ENCODE data around the gene SELENOP.

DNA sequence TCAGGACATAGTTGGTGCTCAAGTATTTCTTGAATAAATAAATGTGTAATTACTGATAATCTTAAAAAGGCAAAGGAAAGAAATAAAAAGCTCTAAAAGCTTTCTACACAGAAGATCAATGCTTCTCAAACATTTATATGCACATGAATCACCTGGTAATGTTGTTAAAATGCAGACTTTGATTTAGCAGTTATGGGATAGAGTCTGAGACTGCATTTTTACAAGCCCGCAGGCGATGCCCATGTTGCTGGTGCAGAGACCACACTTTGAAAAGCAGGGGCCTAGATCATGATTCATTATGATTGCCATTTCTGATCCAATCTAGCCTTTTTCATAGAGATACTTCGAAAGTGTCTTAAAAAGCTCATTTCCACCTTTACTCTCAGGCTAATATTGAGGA, 58.6 kb downstream of the SELENOP start:
- TF ChIP-seq, protein P1, sequence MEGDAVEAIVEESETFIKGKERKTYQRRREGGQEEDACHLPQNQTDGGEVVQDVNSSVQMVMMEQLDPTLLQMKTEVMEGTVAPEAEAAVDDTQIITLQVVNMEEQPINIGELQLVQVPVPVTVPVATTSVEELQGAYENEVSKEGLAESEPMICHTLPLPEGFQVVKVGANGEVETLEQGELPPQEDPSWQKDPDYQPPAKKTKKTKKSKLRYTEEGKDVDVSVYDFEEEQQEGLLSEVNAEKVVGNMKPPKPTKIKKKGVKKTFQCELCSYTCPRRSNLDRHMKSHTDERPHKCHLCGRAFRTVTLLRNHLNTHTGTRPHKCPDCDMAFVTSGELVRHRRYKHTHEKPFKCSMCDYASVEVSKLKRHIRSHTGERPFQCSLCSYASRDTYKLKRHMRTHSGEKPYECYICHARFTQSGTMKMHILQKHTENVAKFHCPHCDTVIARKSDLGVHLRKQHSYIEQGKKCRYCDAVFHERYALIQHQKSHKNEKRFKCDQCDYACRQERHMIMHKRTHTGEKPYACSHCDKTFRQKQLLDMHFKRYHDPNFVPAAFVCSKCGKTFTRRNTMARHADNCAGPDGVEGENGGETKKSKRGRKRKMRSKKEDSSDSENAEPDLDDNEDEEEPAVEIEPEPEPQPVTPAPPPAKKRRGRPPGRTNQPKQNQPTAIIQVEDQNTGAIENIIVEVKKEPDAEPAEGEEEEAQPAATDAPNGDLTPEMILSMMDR (conservative IDR thresholded peaks at IDR 0.05; ENCODE audit: low read depth, low read length): no peak
- TF ChIP-seq EZH2 (IDR thresholded peaks at IDR 0.05; ENCODE audit: borderline replicate concordance, low read depth, low read length, poor library complexity, severe bottlenecking): no peak
